Measurements from ENCODE around the gene KY. TPM values are rescaled to one million over a fixed set of nuclear protein-coding genes. Genes with fewer than 3 reads are reported as not detected.

Gene KY
- total and polyA plus RNA-seq, 2 of the 8 experiments (the other 6 are each of a cell fraction or from before 2014, with no cell fraction given): not detected

DNA sequence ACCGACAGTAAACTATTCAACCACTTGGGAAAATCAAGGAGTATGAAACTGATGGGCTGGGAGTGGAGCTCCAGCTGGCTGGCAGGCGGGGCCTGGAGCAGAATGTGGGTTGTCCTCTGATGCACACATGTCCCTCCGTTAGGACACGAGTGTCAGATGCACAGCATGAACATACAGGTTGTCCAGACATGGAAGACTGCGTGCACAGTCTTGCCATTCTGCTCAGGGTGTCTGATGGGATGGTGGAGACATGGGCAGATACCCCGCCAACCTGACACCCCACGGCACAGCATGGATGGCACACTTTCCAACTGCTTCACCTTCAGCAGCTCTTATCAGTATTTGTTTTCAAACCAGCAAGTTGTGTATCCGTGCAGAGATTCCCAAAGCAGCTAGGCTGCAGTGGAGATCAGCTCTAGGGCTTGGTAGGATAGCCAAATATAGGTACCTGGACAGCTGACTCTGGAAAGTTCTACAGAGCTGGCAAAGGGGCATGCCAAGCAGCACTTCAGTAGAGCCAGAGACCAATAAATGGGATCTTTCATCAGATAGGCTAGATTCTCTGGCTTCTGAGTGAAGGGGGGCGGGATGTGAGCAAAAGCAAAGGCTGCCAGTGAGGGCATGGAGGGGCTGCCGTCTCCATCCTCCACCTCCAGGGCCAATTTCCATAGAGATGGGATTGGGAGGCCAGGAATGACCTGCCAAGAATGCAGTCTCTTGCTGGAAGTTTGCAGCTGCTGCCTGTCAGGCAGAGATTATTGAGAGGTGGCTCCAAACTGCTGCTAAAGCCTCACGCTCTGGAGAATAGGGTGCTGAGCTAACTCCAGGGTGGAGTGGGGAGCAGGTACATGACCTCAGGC is 47.2 kb upstream of the KY start:
- no peak overlapping the region for H3K4me3 ChIP-seq (ENCODE audit: extremely low read depth in 1 of 4, insufficient read depth in 2 of 4, low read depth in 3 of 4, low read length in 4 of 4)
- no peak overlapping the region for H4K5ac ChIP-seq (ENCODE audit: insufficient read length, low read depth, low read length)
- peaks cover 0 to 5% (median under 1%) of the 10 kb centered on the region in 4 experiments; a peak in 1 of 7 replicates for H3K4me1 ChIP-seq (replicated peaks in 1 of 4; ENCODE audit: control insufficient read depth in 3 of 4, insufficient read depth in 4 of 4, low read length in 3 of 4)
- TF ChIP-seq HDAC2 (IDR thresholded peaks at IDR 0.05; ENCODE audit: borderline replicate concordance in 1 of 2, low read depth in 2 of 2, low read length in 2 of 2) (no peak), PHF8 (conservative IDR thresholded peaks at IDR 0.05; ENCODE audit: low read depth, low read length) (no peak), BACH1 (IDR thresholded peaks at IDR 0.05; ENCODE audit: low read length) (no peak), NRF1 (IDR thresholded peaks at IDR 0.05; ENCODE audit: low read depth, low read length) (no peak), CREB1 (IDR thresholded peaks at IDR 0.05) (no peak), CBX5 (IDR thresholded peaks at IDR 0.05; ENCODE audit: low read depth, low read length) (no peak), TAF1 (IDR thresholded peaks at IDR 0.05; ENCODE audit: low read depth, low read length) (no peak), EP300 (IDR thresholded peaks at IDR 0.05; ENCODE audit: borderline replicate concordance in 1 of 2, low read depth in 2 of 2, low read length in 2 of 2) (no peak), SP4 (IDR thresholded peaks at IDR 0.05; ENCODE audit: low read length) (no peak)
- TF ChIP-seq, protein P1, sequence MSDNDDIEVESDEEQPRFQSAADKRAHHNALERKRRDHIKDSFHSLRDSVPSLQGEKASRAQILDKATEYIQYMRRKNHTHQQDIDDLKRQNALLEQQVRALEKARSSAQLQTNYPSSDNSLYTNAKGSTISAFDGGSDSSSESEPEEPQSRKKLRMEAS (IDR thresholded peaks at IDR 0.05): no peak
- no peak overlapping the region for H3K27ac ChIP-seq (ENCODE audit: low read depth, low read length)
- no peaks in the 10 kb centered on the region for H3K79me2 ChIP-seq (ENCODE audit: control insufficient read depth in 1 of 2, insufficient read depth in 2 of 2, low read length in 2 of 2)
- no peak overlapping the region for H4K91ac ChIP-seq (replicated peaks; ENCODE audit: insufficient read length, low read length)
- H2BK5ac ChIP-seq (ENCODE audit: low read depth, low read length): no peak overlapping the region
- H3K23ac ChIP-seq (ENCODE audit: insufficient read length): no peak overlapping the region
- 83% methylated on average over 11 of the region's 11 CpGs; no CpG with 5 or more reads in 1 of the 2 experiments for WGBS, 2 experiments (ENCODE audit: extremely low coverage in 1 of 2, insufficient coverage in 1 of 2, insufficient read length in 1 of 2, insufficient replicate concordance in 2 of 2, low coverage in 1 of 2, low lambda C conversion rate in 2 of 2, missing lambda C conversion rate in 1 of 2)
- H3K9me3 ChIP-seq (ENCODE audit: insufficient read depth in 2 of 2, low read depth in 1 of 2, low read length in 1 of 2): no peaks in the 10 kb centered on the region
- FAIRE-seq: no peak
- H3K56ac ChIP-seq (replicated peaks; ENCODE audit: insufficient read length, low read depth, low read length): no peak overlapping the region
- no peak overlapping the region for H2AK5ac ChIP-seq (ENCODE audit: low read depth, low read length)
- H4K8ac ChIP-seq (ENCODE audit: extremely low read depth, insufficient read depth, low read length): no peak overlapping the region
- no peak overlapping the region for H3K9ac ChIP-seq (replicated peaks in 1 of 4; ENCODE audit: extremely low read depth in 1 of 4, low read depth in 3 of 4, low read length in 3 of 4)
- no peaks in the 10 kb centered on the region for H3K36me3 ChIP-seq (ENCODE audit: control insufficient read depth in 2 of 4, insufficient read depth in 4 of 4, low read length in 3 of 4)
- H3K79me1 ChIP-seq (ENCODE audit: low read depth, low read length): no peaks in the 10 kb centered on the region
- H2BK20ac ChIP-seq (ENCODE audit: low read length): no peak overlapping the region
- no peak overlapping the region for H3K4me2 ChIP-seq (ENCODE audit: insufficient read depth in 1 of 2, low read depth in 2 of 2, low read length in 2 of 2)
- no peak overlapping the region for H2AFZ ChIP-seq (ENCODE audit: low read length)
- H2BK12ac ChIP-seq (ENCODE audit: low read depth, low read length): no peak overlapping the region
- DNase-seq (ENCODE audit: low read depth in 1 of 2, low spot score in 2 of 2): peak in 1 of 2 experiments; percentile 36
- H3K18ac ChIP-seq (ENCODE audit: extremely low read depth, low read length): no peak overlapping the region
- ChIA-PET CTCF (ENCODE audit: partially characterized antibody) (interaction anchor here (0.6 to 2.0 kb wide), 6 partner anchors 14 to 941 kb away, joined by 3 to 8 read pairs (median 4); partner anchors contain the start of gene EPHB1), POLR2A (ENCODE audit: partially characterized antibody) (interaction anchor here (1.1 kb wide), 1 partner anchor 11 kb away, joined by 3 read pairs; no protein-coding TSS in a partner anchor)
- H3K4ac ChIP-seq (replicated peaks; ENCODE audit: insufficient read length, low read depth, low read length): no peak overlapping the region
- no peak overlapping the region for H2BK15ac ChIP-seq (ENCODE audit: low read length)
- H2BK120ac ChIP-seq (replicated peaks; ENCODE audit: low read depth, low read length): no peak overlapping the region
- H3K14ac ChIP-seq (ENCODE audit: insufficient read length): no peak overlapping the region
- H3K27me3 ChIP-seq (replicated peaks in 1 of 4; ENCODE audit: control insufficient read depth in 3 of 4, extremely low read depth in 1 of 4, insufficient read depth in 3 of 4, low read length in 3 of 4): peaks cover 25 to 54% (median 38%) of the 10 kb centered on the region in 4 experiments; a peak in 6 of 7 replicates
- peaks cover 0 to 5% of the 10 kb centered on the region in 2 experiments for H4K20me1 ChIP-seq (replicated peaks in 1 of 2; ENCODE audit: control insufficient read depth in 1 of 2, insufficient read depth in 2 of 2, low read length in 2 of 2)
- no peaks in the 10 kb centered on the region for H3K23me2 ChIP-seq (ENCODE audit: low read depth, low read length)

Data from H1 (cell line).